GM21360 (cell line): ENCODE results near the gene CDH4.
A peak's percentile ranks its signal among the peaks of the same experiment; 100 is the strongest.

Source experiments
- ATAC-seq: cut with Tn5 transposase; IDR thresholded peaks from one replicate; pipeline ENCODE4 v1.9.1; 2021; ENCODE audit warnings: mild to moderate bottlenecking, moderate library complexity; ENCODE audit not compliant: unreplicated experiment

CDH4 gene

GRCh38 chr20:61912665-61913422 lies 660.8 kb downstream of the CDH4 start:
- peak; percentile 66 for ATAC-seq

GRCh38 chr20:61913423-61914225 lies 661.6 kb downstream of the CDH4 start:
- no peak for ATAC-seq

- no peak for ATAC-seq
Observed at GRCh38 chr20:61915101-61915500, 663.0 kb downstream of the CDH4 start.

- ATAC-seq = no peak
Observed at GRCh38 chr20:61916318-61916891, 664.3 kb downstream of the CDH4 start.

DNA sequence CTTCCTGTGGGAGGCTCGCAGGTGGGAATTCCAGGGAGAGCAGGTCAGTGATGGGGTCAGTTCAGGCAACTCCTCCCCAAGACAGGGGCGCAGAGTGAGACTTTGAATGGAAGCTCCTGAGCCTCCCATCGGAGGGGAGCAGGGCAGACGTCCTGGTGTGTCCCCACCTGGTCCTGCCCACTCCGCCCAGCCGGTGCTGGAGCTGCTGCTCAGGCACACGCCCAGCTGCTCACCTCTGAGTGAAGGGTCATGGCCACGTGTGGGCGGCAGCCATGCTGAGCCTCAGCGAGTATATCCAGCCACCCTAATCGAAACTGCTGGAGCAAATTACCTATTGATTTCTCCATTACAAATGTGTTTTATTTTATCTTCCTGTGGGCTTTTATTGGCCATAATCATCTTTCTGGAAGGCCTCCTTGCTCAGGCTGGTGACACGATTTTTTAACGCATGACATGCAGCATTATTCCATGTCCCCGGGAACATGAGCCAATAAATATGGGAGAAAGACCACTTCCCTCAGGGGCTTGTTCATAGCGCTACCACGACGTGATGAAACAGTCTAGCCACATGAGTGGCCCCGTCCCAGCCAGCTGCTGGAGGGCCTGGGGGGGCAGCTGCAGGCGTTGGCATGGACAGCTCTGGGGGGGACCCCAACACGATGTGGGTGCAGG lies 665.5 kb downstream of the CDH4 start:
- no peak for ATAC-seq

- no peak for ATAC-seq
Observed at GRCh38 chr20:61918548-61918947, 666.5 kb downstream of the CDH4 start.

- no peak for ATAC-seq
Observed at GRCh38 chr20:61919239-61919638, 667.2 kb downstream of the CDH4 start.

GRCh38 chr20:61919675-61920365 lies 667.8 kb downstream of the CDH4 start:
- no peak for ATAC-seq

DNA sequence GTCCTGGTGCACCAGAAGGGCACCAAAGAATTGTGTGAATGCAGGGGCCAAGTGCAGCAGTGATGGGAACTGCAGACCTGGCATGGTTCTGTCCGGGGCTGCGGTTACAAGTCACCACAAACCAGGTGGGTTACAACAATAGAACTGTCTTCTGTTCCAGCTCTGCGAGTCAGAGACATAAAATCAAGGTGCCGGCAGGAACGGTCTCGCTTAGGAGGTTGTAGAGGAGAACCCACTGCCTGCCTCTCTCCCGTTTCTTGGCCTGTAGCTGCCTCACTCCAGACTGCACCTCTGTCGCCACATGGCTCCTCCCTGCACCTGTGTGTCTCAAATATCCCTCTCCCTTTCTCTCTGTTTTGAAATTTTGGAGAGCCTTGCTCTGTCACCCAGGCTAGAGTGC lies 670.4 kb downstream of the CDH4 start:
- no peak for ATAC-seq

DNA sequence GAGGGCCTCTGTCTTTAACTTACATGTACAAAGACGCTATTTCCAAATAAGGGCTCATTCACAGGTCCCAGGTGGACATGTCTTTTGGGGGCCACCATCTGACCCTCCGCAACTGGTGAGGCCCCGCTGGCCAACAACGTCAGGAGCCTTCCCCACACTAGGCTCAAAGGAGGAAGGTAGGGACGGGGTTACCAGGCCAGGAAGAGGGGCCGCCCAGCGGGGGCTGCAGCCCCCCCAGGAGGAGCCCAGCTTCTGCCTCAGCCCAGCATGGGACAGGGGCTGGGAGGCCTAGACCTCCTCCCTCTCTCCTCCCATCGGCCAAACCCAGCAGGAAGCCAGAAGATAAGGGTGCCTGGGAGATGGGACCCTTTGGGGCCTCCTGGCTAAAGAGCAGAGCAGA lies 670.9 kb downstream of the CDH4 start:
- no peak for ATAC-seq

DNA sequence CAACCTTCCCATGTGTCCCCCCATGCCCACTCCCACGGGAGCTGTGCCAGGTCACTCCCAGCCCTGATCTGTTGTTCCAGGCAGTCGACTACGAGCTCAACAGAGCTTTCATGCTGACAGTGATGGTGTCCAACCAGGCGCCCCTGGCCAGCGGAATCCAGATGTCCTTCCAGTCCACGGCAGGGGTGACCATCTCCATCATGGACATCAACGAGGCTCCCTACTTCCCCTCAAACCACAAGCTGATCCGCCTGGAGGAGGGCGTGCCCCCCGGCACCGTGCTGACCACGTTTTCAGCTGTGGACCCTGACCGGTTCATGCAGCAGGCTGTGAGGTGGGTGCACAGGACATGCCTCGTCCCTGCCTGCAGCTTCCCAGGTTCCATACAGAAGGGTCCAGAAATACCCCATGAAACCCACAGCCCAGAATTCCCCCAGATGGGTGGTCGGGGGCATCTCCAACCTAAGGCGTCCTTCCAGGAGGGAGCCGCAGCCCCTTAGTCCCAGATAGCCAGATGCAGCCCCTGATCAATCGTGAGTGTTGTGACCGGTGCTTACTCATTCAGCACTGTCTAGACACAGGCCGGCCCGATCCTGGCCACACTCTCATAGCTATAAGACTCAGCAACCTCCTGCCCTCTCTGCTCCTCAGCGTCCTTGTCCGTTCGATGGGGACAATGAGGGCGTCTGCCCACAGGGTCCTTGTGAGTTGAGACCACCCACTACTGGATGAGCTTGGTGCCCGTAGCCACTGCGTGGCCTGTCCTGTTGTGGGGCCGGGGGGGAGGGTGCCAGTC lies 671.5 kb downstream of the CDH4 start:
- ATAC-seq = no peak

- no peak for ATAC-seq
Observed at GRCh38 chr20:61924211-61924857, 672.3 kb downstream of the CDH4 start.

GRCh38 chr20:61924858-61925554 lies 672.9 kb downstream of the CDH4 start:
- no peak for ATAC-seq

GRCh38 chr20:61925555-61926252 lies 673.6 kb downstream of the CDH4 start:
- ATAC-seq = no peak

DNA sequence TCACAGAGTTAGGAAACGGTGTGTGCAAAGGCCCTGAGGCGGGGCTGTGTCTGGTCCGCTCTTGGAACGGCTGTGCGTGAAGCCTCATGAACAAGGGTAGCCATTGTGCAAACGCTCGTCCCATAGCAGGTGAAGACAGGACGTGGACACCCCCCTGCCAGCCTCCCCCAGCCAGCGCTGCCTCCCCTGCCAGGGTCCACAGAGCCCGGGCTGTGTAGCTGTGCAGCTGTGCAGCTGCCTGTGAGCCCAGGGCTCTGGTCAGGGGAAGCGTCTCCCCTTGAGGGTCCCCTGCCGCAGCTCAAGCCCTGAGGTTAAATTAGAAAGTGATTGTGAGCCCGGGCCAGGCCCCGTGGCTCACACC lies 674.2 kb downstream of the CDH4 start:
- no peak for ATAC-seq

DNA sequence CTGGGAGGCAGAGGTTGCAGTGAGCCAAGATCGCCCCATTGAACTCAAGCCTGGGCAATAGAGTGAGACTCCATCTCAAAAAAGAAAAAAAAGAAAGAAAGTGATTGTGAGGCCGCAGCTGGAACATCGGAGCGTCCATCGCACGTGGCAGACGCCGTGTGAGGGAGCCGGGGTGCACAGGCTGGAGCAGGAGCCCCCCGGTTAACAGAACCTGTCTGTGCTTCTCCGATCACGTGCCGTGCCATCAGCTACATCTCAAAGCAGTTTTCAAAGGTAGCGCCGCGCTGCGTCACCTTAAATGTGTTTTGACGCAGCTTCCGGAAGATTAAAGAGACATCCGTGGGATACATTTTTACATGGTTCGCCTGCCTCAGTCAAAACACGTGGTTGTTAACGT lies 674.7 kb downstream of the CDH4 start:
- no peak for ATAC-seq

GRCh38 chr20:61927193-61927825 lies 675.2 kb downstream of the CDH4 start:
- no peak for ATAC-seq
